Measurements from ENCODE around the gene ZNF653.

GRCh38 chr19:11552666-11553372 lies 47.2 kb upstream of the ZNF653 start:
- TF ChIP-seq CTCF (IDR thresholded peaks at IDR 0.05) (no peak), ZFX (IDR thresholded peaks at IDR 0.05; ENCODE audit: borderline replicate concordance) (no peak)
